Hematopoietic multipotent progenitor cell treated with erythropoietin and hydrocortisone succinate and interleukin-3 and kit ligand, for 4 days (in vitro differentiated cells): ENCODE data around the gene ST6GALNAC2.
A peak's percentile ranks its signal among the peaks of the same experiment; 100 is the strongest.
"Not testable (repeated sequence)": the region's sequence is repeated elsewhere in the genome, so short reads cannot be mapped to it uniquely, and the experiment has no call there.

Experiments
- DNase-seq: peaks from one replicate; pipeline ENCODE4 v3.0.0-alpha.2; 2015

The ST6GALNAC2 gene

DNA sequence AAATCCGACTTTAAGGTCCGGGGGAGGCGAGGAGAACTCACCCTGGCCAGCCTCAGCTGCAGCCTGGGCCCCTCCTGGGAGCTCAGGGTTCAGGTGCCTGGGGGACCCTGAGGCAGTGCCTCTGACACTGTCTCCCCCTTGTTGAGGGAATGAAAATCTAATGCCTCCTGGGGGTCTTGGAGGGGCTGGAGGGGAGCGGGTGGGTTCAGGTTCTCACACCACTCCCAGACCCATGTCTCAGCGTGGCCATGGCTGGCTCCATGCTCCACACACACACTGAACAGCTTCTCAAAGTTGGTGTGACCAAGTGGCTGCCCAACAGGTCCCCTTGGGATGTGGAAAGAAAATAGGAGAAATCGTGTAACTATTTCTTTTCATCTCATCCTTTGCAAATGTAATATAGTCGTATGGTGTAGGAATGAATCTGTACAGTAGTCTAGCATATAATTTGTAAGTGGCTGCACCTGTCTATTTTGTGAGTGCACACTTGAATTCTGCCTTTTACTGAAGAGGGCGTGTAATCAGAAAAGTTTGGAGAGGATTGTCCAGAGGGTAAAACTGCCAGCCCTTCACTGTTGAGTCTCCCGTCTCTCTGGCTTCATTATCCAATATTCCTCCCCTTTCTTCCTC, 46.6 kb downstream of the ST6GALNAC2 start:
- DNase-seq = no peak

DNA sequence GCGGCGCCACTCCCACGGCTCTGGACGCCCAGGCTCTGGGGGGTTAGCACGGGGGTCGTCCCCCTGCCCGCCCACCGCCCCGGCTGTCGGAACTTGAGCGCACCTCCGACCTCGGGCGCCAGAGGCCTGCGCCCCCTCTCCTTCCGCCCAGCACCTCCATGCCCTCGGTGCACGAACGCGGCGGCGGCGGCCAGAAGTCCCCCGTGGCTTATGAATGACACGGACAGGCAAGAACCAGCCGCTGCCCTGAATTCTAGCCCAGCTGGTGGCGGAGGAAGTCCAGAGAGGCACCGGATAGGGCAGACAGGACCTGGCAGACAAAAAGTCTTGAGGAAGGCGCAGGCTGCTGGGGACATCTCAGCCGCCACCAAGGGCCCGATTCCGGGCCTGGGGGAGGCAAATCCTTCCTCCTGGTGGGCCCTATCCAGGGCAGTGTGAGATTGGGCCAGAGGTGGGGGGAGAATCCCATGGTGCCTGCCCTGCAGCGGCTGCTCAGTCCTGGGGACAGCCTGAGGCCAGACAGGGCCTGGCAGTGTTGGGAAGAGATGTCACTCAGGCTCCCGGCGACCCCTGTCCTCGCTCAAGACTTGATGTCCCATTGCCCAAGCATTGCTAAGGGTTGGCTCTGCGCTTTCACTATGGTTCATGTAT, 47.3 kb downstream of the ST6GALNAC2 start:
- DNase-seq = no peak

DNA sequence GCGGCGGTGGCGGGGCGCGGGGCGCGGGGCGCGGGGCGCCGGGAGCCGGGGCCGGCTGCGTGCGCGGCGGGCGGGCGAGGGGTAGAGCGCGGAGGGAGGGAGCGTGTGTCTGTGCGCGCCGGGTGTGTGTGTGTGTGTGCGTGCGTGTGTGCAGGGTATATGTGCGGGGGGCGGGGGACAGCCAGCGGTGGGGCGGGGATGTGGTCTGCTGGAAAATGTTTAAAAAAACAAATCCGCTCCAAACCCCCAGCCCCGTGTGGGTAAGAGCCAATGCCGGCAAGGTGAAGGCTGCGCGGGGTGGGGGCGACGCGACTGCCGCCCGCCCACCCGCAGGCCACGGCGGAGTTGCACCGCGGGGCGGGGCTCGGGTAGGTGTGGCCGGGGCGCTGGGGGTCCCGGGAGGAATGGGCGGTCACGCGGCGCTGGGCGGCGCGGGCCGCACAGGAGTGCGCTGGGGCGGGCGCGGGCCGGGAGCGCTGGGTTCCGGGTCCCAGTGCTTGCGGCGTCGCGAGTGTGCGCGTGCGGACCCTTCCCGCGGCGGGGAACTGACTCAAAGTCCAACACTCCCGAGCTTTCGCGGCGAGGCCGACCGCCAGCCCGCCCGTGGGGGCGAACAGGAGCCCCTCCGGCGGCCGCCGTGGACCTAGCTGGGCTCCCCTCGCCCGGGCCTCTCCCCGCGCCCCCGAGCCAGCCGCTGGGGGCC, 47.9 kb downstream of the ST6GALNAC2 start, which contains the start of gene CYGB:
Gene CYGB, minus strand, starts transcription at position 132 of the 703 bp plus-strand sequence. CDS start 167 bp downstream, outside the sequence.
- DNase-seq = peak; percentile 31

DNA sequence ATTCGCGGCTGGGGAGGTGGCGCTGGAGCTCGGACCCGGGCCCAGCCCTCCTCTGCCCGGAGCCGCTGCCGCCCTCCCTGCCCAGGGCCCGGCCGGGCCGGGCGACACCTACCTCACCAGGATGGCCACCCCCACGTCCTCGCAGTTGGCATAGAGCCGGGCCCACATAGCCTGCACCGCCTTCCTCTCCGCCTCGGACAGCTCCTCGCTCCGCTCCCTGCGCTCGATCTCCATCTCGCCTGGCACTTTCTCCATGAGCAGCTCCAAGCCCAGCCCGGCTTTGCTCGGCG, 48.4 kb downstream of the ST6GALNAC2 start:
- DNase-seq = peak; percentile 35

DNA sequence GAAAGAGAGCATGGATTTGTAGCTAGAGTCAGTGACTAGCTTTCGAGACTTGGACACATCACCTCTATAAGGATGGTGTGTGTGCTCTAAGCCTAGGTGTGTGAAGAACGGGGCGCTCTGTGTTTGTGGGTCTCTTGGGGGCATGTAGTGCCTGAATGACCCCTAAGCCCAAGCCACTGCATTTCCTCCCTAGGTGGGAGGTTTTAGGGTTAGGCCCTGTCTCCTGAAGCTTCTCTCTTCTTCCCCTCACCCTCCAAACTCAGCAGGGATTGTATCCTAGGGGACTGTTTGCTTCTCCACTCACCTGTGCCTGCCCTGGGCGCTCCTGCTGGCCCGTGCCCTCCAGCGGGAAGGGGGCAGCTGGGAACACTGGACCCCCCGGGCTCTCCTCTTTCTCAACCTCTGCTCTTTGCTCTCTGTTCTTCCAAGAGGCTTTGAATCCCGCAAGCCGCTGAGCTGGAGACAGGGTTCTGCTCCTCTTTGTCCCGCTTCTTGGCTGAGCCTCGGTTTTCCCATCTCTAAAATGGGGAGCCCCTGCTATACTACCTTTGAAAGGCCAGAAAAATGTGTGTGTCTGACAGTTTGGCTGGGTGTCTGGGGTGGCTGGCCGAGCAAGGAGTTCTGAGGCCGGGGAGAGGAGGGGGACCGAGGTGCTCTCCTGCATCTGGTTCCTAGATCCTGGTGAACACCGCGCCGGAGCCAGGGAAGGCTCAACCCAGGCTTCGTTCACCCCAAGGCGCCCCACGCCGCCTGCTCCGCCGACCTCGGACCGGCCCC, 49.0 kb downstream of the ST6GALNAC2 start:
- no peak for DNase-seq

DNA sequence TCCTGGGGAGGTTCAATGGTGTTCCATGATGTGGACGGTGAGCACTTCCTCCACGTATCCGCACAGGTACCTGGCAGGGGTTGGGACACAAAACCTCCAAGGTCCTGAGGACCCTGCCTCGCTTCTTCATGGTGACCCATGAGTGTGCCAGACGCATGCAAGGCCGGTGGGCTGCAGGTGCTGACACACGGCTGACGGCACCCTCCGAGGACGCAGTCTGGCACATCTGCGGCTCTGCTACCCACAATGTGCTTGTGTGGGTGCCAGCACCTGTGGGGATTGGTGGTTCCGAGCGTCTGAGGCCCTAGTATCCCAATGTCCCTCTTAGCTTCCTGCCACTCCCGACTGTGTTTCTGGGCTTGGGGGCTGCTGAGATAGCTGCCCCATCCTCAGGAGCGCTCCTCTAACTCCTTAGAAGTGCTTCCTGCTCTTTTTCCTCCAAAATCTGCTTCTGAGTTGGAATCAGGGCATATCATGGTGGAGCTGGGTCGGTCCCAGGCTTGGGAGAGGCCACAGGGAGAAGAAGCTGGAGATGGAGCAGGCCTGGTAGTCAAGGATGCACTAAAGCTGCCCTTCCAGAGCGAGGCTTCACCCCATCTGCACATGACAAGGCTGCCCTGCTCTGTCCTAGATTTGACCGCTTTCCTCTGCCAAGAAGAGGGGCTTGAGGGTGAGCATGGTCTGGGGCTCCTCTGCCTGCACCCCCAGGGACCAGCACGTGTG, 49.7 kb downstream of the ST6GALNAC2 start:
- no peak for DNase-seq

DNA sequence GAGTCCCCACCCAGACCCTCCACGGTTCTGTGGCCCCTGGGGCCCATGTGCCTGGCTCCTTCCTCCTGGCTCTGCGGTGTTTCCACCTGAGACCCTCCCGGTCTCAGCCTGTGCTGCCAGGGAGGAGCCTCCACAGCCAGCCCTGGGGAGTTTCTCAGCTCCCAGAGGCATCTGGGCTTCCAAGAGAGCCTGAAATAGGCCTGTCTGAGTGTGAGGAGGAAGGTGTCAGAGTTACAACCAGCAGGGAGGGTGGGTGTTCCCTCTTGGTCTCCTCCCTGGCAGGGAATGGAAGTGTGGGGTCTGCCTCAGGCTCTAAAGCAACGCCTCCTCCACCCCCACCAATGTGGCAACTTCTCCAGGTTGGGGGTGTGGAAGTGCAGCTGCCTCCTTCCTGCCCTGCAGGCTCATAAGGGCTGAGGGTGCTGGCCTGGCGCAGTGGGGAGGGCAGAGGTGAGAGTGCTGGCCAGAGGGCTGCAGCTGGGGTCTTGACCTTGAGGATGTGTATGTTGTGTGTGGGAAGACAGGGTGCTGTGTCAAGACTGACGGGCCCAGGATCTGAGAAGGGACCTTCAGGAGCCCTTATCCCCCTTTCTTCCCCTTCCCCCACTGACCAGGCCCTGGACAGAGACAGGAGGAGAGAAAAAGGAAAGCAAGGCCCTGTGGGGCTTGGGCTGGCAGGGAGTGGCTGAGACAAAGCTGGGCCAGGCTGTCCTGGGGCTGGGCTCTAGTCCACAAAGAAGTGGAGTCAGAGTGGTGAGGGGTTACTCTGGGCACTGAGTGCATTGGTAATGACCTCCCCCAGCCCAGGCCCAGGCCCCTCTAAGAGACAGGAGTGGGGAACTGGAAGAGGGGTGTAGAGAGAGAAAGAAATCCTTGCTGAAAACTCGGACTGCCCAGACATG, 50.6 kb downstream of the ST6GALNAC2 start:
- DNase-seq = no peak

DNA sequence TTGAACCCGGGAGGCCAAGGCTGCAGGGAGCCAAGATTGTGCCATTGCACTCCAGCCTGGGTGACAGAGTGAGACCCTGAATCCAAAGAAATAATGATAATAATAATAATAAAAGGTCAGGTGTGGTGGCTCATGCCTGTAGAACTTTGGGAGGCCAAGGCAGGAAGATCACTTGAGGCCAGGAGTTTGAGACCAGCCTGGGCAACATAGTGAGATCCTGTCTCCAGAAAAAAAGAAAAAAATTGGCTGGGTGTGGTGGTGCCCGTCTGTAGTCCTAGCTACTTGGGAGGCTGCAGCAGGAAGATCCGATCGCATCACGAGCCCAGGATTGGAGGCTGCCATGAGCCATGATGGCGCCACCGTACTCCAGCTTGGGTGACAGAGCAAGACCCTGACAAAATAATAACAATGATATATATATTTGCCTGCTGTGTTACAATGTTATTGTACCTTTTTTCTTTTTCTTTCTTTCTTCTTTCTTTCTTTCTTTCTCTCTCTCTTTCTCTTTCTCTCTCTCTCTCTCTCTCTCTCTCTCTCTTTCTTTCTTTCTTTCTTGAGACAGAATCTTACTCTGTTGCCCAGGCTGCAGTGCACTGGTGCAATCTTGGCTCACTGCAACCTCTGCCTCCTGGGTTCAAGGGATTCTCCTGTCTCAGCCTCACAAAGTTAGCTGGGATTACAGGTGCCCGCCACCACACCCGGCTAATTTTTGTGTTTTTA, 51.9 kb downstream of the ST6GALNAC2 start:
- DNase-seq = not testable (repeated sequence)

DNA sequence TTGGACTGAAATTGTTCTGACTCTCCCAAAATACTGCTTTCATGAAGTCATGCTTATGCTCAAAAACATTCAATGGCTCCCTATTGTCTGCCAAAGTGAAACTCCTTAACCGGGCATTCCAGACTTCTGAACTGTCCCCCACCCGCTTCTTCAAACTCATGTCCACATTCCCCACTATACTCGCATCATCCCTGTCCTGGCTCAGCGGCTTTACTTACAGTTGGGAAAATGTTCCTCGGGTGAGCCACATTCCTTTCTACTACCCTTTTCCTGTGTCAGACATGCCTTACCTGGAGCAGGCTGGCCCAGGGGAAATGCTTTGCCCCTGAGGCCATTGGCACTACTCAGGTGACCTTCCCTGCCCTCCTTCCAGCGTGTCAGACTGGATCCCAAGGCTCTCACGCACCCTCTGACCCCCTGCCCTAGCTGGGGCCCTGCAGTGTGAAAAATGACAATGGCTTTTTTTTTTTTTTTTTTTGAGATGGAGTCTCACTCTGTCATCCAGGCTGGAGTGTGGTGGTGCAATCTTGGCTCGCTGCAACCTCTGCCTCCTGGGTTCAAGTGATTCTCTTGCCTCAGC, 53.5 kb downstream of the ST6GALNAC2 start:
- DNase-seq = no peak

DNA sequence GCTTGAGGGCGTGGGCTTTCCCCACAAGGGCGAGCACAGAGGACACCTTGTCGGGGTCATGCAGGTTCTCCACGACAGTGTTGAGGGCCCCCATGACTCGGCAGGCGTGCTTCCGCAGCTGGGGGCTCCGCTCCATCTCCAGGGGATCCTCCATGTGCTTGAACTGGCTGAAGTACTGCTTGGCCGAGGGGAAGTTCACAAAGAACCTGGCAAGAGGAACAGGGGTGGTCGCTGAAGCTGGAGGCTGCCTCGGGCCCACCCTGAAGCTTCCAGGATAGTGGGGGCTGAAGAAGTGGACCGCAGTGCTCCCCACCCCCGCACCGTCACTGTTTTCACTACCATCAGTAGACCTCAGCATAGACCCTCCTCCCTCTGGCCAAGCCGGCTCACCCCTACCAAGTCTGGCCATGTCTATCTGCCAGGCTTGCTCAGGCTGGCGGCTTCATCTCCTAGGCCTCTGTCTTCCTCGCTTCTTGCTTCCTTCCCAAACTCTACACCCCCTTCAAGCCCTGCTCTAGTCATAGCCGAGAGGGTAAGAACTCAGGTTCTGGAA, 54.1 kb downstream of the ST6GALNAC2 start:
- no peak for DNase-seq

DNA sequence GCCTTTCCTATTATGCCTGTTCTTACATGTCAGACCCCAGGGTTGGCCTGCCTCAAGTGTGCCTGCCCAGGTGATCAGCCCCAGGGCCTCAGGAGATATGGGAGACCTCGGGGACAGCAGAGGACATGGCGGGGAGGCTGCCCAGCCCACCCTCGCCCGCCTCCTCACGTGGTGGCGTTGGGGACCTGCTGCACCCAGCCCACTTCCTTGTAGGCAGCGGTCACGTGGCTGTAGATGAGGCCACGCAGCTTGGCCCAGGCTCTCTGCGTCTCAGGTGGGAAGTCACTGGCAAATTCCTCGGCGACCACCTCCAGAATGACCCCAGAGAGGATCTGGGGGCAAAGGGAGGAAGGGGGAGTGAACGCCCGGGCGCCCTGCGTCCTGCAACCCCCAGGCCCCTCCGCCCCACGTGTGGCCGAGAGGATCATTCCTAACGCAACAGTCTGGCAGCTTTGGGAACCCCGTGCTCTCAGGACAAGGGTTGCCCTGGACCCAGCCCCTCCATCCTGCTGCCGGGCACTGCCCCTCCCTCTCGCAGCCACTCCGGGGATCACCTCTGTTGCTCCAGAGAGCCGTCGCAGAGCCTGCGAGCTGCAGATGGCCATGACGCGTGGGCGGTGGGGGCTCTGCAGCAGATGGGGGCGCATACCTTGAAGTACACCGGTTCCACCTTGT, 54.7 kb downstream of the ST6GALNAC2 start:
- DNase-seq = no peak

DNA sequence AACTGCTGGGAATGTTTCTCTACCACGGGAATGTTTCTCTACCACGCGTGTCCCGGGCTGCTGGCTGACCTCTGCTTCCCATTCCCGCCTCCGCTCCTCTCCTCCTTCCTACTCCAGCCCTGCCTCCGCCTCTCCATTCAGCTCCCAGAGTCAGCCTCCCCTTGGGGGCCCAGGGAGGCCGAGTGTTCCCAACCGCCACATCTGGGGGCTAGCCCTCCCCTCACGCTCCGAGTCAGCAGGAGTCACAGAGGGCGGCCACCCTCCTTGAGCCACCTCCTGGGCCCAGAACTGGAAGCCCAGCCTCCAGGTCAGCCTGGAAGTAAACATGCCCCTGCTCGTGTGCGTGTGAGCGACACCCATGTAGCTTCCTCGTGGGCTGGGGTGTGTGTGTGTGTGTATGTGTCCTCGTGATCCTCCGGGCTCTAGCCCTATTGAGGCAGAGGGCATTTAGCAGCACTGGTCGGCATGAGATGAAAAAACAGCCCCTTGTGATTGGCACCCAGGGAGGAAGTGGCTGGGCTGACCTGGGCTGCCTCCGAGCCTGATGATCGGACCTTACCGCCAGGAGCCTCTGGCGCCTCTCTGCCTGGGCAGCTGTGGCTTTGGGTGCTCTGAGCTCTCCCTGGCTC, 55.5 kb downstream of the ST6GALNAC2 start:
- DNase-seq = peak; percentile 35

DNA sequence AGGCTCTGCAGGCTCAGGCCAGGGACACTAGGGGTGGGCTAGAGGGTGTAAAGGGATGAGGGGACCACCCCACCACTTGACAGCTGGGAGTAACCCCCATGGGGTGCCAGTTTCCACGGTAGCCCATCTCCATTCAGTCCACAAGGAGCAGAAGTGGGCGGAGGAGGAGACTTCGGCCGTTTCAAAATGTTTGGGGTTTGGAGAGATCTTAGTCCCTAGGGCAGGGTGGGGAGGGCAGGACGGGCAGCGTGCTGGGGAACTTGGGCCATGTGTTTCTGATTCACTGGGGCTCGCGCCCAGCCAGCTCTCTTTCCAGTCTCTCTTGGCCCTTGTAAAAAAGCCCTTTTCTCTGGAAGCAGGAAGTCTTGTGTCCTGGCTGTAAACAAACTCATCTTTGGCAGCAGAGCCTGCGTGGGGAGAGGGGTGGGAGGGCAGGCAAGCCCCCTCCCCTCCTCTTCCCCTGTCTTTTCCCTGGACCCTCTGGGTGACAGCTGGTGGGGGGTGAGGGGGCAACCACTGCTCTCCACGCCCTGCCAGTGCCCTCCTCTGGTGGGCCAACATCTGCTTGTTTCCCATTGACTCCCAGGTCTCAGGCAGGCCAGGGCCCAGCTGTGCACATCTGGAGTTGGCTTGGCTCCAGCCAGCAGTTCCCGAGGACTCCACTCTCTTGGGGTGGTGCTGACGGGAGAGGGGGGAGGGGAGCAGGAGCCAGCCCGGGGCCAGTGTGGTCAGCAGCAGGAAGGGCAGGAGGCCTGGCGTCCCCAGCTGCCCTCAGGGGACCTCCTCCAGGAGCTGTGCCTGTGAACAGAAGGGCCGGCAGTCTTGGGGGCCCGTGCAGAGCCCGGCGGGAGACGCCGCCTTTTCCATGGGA, 56.2 kb downstream of the ST6GALNAC2 start:
- DNase-seq = peak; percentile 34

DNA sequence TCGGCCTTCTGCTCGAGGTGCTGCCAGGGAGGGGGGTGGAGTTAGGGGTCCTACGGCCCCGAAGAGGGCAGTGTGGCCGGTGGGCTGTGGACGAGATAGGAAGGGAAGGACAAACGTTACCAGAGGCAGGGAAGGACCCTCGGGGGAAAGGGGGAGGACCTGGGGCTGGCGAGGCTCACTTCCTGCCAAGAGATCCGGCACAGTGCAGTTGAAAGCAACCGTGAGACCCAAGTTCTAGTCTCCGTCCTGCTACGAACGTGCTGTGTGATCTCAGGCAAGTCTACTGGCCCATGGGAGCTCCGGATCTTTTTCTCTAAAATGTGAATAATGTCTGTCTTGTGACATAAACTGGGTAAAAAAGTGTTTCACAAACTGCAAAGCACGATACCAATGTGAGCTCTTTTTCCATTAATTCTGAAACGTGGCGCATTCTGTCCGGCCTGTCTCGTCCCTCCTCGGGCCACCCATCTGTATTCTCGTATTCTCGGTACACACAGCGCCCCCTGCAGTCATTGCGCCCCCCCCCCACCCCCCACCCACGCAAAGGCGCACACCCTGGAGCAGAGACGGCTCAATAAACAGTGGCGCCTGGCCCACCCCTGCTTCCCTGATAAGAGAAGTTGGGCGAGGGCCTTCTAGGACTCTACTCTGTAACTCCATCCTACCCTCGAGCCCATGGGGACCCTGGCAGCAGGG, 57.0 kb downstream of the ST6GALNAC2 start:
- peak; percentile 60 for DNase-seq

DNA sequence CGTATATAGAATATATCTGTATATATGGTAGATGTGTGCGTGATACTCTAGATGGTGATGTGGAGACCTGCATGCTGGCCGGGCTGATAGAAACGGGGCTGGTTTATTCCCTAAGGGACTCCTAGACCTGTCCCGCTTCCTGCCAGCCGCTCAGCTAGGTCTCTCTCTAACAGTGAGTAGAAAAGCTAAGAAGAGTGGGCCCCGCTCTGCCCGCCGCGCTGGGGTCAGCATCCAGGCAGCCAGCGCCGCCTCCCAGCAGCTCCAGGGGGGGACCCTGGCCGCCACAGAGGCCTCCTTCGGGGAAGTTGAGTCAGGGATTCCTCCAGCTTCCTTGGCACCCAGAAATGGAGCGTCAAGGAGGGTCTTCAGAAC, 57.5 kb downstream of the ST6GALNAC2 start:
- DNase-seq = no peak

DNA sequence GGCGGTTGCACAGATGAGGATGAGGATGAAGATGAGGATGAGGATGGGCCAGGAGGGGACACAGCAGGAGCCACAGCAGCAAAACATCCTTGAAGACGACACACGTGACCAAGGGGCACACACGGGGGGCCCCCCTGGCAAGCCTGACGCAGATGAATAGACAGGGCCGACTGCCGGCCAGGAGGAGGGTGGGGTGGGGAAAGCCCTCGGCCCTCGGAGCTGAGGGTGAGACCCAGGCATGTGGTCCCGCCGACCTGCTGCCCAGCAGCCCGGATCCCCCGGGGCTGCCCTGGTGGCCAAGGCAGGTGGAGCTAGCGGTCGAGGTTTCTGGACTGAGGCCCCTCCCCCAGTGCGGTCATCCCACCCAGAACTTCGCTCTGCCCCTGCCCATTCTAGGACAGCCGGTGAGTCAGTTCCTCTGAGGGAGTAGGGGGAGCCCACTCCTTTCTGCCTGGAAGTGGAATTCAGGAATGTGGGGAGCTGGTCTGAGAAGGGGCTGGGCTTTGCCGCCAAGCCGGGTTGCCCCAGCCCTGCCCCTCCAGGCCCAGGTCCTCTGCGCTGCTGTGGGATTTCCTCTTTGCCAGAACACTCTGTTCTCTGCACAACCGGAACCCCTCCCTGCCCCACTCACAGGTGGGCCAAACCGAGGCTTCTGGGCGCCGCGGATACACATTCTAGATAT, 58.1 kb downstream of the ST6GALNAC2 start:
- peak; percentile 43 for DNase-seq

DNA sequence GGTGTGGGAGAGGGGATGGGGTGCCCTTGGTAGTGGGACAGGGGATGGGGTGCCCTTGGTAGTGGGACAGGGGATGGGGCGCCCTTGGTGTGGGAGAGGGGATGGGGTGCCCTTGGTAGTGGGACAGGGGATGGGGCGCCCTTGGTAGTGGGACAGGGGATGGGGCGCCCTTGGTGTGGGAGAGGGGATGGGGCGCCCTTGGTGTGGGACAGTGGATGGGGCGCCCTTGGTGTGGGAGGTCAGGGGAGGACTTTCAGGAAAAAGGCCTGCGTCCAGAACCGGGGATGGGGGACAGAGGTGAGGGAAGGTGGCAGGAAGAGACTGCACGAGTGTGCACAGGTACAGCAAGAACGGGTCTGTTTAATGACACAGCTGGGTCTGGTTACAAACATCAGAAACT, 58.6 kb downstream of the ST6GALNAC2 start:
- not testable (repeated sequence) for DNase-seq
